GM18519 (cell line): ENCODE measurements around the gene TYMP.

ENCODE experiments used
- ATAC-seq: cut with Tn5 transposase; IDR thresholded peaks from one replicate; pipeline ENCODE4 v1.9.1; 2021; ENCODE audit warnings: mild to moderate bottlenecking, moderate library complexity; ENCODE audit not compliant: unreplicated experiment, low FRiP score

Gene TYMP, protein sequence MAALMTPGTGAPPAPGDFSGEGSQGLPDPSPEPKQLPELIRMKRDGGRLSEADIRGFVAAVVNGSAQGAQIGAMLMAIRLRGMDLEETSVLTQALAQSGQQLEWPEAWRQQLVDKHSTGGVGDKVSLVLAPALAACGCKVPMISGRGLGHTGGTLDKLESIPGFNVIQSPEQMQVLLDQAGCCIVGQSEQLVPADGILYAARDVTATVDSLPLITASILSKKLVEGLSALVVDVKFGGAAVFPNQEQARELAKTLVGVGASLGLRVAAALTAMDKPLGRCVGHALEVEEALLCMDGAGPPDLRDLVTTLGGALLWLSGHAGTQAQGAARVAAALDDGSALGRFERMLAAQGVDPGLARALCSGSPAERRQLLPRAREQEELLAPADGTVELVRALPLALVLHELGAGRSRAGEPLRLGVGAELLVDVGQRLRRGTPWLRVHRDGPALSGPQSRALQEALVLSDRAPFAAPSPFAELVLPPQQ

DNA sequence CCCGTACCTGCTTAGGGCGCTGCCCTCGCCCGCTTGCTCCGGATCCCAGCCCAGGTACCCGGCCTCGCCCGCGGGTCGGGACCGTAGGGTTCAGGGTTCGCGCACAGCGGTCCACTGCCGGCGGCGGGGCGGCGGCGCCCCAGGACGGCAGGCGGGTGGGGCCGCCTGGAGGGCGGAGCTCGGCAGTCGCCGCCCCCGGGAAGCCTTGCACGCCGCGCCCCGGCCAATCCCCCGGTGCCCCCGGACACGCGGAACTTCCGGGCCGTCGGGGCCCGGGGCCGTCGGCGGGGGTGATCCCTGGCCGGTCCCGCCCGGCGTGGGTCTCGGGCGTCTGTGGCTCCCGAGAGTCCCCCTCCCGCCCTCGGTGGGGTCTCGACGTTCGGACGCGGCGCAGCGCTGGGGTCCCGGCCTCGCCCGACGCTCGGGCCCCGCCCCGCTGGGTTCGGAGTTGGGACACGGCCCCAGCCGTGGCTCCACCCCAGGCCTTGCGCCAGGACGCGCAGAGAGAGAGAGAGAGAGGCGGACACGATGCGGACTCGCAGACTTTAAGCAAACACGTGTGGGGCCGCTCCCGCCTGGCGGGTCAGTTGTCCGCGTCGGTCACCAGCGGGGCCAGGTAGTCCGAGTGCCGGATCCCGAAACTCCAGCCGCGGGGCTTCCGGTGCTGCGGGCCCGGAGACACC, at the start of gene TYMP:
Gene TYMP (minus strand): TSS at position 116 of the 683 bp plus-strand sequence. CDS start 303 bp downstream, outside the sequence.
- no peak for ATAC-seq

DNA sequence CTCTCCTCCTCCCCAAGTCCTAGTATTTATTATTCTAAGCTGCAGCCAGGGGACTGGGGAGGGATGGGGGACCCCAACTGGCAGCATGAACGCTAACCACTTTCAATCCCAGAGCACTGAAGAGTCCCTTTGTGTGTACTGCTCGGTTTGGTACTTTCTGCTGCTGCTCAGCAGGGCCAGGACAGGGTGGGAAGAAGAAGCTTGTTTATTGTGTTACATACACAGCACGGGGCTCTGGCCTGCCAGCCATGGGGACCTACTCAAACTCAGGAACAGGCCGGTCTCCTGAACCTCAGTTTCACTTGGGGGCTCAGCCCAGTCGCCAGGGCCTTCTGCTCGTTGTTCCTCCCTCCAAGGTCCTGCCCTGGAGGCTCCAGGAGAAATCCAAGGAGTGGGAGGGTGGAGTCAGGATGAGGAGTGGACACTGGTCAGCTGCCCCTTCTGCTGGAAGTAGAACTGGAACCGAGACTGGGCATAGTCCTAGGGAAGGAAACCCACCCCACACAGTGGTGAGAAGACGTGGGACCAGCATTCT, 49.0 kb upstream of the TYMP start:
- no peak for ATAC-seq

DNA sequence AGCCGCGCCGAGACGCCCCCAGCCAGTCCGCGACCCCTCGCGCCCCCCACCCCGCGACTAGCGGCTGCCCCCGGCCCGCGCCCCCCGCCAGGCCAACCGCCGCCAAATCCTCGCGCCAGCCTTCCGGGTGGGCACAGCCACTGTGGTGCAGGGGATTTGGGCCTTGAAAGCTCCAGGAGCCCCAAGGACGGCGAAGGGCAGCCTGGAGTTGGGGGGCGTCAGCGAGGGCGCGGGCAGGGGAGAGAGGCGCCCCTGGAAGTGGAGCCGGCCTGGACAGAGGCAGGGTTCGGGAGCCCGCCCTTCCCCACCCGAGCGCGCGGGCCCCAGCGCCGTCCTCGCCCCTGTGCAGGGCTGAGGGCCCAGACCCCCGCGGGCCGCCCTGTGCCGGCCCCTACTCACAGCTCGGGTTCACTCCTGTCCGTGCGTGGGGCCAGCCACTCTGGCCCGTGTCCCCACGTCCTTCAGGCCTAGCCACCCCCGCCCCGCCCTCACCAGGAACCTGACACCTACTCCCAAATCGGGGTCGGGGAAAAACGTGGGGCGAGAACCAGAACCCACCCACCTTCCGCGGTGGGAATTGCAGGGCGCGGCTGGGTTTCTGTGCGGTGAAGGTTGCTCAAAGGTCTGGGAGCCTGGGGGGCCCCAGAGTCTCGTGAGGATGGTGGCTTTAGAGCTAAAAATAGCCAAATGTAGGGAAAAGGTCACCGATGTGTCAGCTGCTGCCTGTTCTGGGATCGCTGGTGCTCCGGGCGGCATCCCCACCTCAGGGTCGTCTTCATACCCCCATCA, 48.4 kb upstream of the TYMP start, which contains the start of gene CPT1B:
Gene CPT1B (minus strand): TSS at position 441 of the 789 bp plus-strand sequence. CDS start 512 bp downstream, outside the sequence.
- ATAC-seq = no peak

DNA sequence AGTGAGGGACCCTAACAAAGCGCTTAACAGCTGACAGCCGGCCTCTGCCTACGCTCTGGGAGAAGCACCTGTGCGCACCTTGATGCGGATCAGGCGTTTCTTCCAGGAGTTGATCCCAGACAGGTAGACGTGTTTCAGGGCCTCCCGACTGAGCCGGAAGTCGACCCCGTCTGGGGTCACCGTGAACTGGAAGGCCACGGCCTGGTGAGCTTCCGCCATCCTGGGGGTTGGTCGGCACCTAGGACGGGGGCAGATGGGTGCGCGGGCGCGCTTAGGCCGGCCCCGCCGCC, 47.8 kb upstream of the TYMP start:
- no peak for ATAC-seq

DNA sequence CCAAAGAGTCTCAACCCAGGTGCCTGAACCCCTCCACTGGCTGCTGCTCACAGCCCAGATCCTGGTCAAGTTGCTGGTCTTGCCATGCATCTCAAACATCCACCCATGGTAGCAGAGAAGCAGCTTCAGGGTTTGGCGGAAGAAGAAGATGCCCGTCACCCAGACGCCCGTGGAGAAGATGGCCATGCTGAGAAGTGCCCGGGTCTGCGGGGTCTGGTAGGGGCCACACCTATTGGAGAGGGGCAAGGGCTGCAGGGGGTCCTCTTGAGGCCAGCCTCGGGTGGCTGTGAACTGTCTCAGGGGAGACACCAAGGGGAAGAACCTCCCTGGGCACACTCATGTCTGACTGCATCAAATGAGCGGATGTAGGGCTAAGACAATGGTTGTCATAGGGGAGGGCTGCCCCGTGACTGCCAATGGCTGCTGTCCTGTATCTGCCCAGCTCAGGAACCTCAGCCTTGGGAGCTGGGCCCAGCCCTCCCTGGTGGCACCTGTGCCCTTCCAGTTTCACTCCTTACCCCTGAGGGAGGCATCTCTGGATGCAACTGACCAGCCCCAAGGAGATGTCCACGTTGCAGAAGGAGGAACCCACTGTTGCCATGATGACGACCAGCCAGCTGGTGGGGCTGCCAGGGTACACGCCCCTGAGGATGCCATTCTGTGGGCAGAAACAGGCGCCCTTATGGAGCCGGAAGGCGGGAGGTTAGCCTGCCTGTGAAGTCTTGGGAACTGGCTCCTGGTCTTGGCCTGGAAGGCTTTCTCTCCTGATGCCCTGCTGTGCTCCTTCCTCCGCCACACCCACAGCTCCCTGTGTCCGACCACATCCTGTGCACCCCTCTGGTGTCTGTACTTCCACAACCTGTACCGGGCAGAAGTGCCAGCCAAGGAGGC, 47.2 kb upstream of the TYMP start:
- no peak for ATAC-seq

DNA sequence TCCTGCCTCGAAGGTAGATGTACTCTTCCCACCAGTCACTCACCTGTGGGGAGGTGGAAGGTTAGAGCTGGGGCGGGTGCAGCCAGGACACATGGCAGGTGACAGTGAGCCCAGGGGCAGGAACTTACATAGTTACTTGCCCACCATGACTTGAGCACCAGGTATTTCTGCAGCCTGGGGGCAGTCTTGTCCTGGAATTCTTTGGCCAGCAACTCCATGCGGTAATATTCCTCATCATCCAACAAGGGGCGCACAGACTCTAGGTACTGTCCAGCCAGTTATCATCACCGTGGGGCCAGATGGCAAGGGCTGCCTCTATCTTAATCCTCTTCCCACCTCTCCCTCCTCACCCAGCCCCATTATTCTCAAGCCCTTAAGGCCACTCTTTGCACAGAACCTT, 46.3 kb upstream of the TYMP start:
- no peak for ATAC-seq

DNA sequence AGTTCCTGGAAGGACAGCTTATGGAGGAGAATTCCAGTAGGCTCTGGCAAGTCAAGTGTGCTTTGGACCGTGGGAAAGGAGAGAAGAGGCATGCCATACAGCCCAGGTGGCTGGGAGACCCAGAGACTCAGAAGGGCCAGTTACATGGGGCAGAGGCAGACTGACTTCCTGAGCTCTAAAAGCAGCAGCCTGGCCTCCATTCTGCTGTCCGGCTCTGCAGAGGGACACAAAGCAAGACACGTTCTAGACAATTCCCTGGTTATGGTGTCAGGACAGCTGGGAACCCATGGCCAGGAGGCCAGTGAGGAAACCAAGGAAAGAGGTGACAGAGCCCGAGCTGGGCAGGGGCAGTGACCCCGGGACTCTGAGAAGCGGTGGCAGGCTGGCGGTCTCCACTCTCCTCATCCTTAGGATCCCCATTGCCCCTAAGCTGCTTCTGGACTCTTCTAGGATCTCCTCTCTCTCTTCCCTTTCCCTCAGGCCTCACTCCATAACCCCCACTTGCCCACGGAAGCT, 45.7 kb upstream of the TYMP start:
- ATAC-seq = no peak

DNA sequence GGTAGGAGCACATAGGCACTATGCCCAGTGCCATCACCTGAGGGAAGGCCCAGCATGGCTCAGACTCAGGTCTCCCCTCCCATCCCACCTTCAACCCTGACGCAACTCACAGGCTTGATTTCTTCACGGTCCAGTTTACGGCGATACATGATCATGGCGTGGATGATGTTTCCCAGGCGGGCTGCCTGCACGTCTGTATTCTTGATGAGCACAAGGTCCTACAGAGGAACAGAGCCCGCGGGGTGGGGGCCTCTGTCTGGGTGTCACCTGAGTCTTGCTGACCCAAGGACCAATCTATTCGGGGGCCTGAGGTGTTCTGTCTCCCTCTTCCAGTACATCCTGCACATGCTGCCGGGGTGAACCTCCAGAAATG, 44.6 kb upstream of the TYMP start:
- no peak for ATAC-seq

DNA sequence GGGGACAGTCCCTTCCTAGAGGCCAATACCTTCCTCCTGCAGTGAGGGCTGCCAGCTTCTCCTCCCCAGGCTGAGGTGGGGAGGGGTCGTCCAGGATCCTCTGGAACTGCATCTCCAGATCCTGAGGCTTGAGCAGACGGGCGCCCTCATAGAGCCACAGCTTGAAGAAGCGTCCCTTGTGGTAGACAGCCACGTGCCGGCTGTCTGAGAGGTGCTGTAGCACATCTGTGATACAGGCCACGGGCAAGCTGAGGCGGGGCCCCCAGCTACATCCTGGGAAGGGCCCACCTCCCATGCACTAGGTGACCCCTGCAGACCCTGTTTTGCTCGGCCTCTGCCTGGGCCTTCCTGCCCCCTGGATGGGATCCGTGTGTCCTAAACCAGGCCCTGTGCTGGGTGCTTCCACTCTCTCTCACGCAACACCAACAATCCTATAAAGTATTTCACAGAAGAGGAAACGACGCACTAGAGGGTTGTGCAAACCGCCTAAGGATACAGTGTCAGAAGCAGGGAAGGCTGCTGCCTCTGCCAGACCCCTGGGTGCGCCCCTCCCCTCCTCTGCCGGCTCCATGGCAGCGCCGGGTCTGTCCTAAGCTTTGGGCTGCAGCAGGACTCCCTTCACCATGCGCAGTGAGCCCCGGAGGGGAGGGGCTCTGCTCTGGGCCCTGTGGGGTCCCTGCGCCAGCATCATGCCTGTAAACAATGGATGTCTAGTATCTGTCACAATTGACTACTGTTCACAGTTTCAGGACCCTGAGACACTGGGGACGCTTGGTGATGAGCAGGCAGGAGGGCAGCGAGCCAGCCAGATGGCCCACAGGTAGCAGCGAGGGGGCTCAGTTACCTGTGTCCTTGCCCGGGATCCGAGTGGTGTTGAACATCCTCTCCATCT, 43.9 kb upstream of the TYMP start:
- no peak for ATAC-seq

DNA sequence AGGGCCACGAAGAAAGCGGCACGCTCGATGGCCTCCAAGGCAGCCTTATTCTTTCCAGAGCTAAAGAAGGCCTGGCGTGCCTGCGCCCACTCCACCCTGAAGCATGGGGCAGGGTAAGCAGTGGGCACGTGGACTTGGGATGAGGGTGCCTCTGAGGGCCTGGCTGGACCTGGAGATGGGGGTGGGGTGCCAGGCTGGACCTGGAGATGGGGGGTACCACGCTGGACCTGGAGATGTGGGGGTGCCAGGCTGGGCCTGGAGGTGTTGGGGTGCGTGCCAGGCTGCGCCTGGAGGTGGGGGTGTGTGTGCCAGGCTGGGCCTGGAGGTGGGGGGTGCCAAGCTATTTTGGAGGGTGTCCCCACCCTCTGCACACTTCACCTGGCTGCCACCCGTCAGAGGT, 43.2 kb upstream of the TYMP start:
- no peak for ATAC-seq

DNA sequence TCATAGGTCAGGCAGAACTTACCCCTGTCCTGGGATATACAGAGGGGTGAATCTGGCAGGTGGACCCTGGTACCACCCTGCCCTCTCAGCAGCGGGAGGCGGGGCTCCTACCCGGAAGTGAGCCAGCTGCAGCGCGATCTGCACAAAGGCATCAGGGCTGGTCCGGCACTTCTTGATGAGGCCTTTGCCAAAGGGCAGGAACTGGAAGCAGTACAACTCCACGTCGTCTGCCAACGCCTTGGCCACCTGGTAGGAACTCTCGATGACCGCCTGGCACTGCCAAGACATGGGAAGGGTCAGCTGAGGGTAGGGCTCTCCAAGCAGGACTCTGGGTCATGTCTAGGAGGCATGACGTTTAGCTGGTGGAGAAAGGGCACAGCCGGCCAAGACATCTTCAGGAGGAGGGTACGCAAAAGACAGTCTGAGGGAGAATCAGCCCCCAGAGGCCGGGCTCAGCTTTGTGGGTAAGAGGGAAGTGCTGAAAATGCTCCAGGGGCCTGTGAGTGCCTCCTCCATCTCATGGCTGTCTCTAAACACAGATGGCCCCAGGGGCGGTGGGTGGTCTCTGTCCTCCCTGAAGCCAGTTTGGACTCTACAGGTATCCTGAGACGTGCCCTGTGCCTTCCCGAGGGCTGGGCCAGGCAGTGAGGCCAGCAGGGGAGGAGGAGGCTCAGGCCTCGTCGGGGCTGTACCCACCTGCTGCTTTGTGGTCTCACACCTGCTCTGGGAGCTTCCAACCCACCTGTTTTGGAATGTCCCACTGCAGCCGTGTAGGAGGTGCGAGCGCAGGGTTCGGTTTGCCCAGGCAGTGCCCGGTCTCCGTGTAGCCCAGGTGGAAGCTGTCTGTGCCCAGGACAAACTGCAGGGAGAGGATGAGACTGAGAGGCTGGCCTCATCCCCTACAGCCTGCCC, 41.7 kb upstream of the TYMP start:
- ATAC-seq = no peak

DNA sequence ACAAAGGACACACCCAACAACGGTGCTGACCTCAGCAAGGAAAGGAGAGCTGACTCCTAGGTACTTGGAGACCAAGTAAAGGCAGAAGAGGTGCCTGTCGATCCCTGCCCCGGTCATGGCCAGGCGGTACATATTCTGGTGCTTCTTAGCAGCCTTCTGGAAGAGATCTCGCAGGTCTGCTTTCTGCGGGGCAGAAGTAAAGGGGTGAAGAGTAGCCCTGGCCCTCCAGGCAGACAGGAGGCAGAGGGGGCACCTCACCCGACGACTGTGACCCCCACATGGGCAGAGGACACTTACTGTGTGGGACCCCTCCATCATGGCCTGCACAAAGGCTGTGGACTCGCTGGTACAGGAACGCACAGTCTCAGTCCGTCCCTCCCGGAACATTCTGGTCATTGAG, 41.0 kb upstream of the TYMP start:
- no peak for ATAC-seq

DNA sequence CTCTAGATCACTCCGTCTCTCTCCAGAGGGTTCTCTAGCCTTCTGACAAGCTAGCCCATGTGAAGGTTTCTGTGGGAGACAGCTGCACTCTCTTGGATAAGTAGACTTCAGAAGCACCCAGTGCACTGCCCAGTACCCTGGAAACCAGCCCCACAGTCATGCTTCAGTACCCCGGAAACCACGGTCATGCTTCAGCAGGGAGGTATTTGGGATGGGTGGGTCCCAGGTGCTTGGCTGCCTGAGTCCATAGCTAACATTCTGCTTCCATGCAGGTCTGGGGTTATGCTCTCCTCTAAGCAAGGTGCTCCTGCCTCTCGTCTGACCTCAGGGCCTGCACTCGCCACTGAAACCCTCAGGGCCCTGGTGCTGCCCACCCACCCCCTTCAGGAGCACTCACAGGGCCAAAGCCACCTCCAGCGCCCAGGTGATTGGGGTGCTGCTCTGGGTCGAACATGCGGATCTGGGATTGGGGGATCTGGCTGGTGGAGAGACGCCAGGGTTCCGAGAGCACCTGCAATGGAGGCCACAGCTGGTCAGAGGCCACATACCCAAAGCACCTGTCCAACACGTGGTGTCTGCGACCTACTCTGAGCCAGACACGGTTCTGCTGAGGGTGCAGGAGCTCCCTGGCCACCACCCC, 40.2 kb upstream of the TYMP start:
- no peak for ATAC-seq

DNA sequence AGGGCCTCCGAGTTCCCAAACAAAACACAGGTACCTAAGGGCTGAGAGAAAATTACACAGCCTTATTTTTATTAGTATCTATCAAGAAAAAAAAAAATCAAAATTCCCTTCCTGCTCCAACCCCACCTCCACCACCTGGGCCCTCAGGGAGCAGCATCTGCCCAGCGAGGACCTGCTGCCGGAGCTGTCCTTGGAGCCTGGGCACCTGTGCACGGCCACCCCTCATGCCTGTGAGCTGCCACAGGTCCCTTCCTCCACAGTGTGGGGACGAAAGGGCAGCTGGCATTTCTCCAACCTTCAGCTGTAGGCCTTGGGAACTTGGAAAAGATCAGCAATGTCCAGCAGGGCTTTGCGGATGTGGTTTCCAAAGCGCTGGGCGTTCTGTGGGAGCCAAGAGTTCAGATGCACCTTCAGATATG, 39.2 kb upstream of the TYMP start:
- no peak for ATAC-seq

DNA sequence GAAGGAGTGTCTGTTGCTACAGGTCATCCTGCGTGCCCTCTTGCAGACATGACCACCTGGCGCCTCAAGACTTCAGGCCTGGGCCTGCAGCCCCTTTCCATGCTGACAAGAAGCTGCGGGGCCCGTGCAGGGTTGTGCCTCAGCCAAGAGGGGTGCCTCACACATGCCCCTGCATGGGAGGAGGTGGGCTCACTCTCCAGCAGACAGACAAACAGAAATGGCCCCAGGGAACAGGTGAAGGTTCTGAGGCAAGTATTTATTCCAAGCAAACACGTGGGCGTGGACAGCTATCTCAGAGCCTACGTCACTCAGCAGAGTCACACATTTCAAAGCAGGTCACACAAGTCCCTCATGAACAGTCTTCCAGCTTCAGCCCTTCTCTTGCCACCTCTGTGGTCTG, 38.8 kb upstream of the TYMP start:
- ATAC-seq = no peak

DNA sequence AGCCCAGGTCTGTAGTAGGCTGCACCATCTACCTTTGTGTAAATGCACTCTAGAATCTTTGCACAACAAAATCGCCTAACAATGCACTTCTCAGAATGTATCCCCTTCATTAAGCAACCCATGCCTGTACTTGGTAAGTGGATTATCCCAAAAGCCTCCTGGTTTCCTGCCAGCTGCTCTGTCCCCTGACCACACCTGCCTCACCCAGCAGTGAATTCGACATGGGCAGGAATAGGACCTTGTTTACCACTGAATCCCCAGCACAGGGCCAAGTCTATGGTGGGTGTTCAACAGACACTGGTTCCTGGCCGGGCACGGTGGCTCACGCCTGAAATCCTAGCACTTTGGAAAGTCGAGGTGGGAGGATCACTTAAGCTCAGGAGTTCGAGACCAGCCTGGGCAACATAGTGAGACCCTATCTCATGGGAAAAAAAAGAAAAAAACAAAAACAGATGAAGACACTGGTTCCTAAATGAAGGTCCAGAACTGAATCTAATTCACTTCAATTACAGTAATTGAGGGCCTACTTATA, 38.0 kb upstream of the TYMP start:
- ATAC-seq = no peak

DNA sequence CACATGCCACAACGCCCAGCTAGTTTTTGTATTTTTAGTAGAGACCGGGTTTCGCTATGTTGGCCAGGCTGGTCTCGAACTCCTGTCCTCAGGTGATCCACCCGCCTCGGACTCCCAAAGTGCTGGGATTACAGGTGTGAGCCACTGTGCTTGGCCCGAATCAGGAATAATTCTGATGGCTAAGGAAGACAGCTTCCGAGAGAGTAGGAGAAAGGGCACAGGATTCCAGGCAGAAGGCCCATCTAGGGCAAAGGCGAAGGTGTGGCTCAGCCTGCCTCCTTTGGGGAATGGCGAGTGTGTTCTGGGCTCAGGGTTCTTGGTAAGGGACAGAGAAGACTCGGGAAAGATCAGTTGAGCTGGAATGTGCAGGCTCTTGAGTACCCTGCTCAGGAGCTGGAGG, 34.5 kb upstream of the TYMP start:
- ATAC-seq = no peak
